ENCODE data around the gene ADCY4. TPM values are rescaled to one million over a fixed set of nuclear protein-coding genes. Genes with fewer than 3 reads are reported as not detected.

Gene ADCY4
- total and polyA plus RNA-seq, 2 of the 8 experiments (the other 6 are each of a cell fraction or from before 2014, with no cell fraction given): 0.27 to 0.35 TPM

DNA sequence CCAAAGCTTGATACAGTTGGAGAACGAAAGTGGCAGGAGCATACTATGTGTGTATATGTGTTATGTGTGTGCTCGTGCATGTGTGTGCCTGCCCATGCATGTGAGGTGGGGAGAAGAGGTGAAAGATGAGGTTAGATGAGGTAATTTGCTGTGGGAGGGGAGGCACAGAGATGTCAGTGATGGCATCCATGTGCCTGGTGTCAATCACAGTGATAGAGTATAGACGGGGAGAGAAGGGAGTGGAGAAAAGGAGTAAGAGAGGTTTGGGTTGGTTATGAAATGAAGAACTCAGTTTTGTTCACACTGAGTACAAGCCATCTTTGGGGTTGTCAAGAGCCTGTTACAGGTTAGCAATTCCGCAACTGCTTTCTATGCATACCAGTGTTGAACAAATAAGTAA is 49.3 kb upstream of the ADCY4 start (continued):
- TF ChIP-seq, protein P1, sequence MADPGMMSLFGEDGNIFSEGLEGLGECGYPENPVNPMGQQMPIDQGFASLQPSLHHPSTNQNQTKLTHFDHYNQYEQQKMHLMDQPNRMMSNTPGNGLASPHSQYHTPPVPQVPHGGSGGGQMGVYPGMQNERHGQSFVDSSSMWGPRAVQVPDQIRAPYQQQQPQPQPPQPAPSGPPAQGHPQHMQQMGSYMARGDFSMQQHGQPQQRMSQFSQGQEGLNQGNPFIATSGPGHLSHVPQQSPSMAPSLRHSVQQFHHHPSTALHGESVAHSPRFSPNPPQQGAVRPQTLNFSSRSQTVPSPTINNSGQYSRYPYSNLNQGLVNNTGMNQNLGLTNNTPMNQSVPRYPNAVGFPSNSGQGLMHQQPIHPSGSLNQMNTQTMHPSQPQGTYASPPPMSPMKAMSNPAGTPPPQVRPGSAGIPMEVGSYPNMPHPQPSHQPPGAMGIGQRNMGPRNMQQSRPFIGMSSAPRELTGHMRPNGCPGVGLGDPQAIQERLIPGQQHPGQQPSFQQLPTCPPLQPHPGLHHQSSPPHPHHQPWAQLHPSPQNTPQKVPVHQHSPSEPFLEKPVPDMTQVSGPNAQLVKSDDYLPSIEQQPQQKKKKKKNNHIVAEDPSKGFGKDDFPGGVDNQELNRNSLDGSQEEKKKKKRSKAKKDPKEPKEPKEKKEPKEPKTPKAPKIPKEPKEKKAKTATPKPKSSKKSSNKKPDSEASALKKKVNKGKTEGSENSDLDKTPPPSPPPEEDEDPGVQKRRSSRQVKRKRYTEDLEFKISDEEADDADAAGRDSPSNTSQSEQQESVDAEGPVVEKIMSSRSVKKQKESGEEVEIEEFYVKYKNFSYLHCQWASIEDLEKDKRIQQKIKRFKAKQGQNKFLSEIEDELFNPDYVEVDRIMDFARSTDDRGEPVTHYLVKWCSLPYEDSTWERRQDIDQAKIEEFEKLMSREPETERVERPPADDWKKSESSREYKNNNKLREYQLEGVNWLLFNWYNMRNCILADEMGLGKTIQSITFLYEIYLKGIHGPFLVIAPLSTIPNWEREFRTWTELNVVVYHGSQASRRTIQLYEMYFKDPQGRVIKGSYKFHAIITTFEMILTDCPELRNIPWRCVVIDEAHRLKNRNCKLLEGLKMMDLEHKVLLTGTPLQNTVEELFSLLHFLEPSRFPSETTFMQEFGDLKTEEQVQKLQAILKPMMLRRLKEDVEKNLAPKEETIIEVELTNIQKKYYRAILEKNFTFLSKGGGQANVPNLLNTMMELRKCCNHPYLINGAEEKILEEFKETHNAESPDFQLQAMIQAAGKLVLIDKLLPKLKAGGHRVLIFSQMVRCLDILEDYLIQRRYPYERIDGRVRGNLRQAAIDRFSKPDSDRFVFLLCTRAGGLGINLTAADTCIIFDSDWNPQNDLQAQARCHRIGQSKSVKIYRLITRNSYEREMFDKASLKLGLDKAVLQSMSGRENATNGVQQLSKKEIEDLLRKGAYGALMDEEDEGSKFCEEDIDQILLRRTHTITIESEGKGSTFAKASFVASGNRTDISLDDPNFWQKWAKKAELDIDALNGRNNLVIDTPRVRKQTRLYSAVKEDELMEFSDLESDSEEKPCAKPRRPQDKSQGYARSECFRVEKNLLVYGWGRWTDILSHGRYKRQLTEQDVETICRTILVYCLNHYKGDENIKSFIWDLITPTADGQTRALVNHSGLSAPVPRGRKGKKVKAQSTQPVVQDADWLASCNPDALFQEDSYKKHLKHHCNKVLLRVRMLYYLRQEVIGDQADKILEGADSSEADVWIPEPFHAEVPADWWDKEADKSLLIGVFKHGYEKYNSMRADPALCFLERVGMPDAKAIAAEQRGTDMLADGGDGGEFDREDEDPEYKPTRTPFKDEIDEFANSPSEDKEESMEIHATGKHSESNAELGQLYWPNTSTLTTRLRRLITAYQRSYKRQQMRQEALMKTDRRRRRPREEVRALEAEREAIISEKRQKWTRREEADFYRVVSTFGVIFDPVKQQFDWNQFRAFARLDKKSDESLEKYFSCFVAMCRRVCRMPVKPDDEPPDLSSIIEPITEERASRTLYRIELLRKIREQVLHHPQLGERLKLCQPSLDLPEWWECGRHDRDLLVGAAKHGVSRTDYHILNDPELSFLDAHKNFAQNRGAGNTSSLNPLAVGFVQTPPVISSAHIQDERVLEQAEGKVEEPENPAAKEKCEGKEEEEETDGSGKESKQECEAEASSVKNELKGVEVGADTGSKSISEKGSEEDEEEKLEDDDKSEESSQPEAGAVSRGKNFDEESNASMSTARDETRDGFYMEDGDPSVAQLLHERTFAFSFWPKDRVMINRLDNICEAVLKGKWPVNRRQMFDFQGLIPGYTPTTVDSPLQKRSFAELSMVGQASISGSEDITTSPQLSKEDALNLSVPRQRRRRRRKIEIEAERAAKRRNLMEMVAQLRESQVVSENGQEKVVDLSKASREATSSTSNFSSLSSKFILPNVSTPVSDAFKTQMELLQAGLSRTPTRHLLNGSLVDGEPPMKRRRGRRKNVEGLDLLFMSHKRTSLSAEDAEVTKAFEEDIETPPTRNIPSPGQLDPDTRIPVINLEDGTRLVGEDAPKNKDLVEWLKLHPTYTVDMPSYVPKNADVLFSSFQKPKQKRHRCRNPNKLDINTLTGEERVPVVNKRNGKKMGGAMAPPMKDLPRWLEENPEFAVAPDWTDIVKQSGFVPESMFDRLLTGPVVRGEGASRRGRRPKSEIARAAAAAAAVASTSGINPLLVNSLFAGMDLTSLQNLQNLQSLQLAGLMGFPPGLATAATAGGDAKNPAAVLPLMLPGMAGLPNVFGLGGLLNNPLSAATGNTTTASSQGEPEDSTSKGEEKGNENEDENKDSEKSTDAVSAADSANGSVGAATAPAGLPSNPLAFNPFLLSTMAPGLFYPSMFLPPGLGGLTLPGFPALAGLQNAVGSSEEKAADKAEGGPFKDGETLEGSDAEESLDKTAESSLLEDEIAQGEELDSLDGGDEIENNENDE (IDR thresholded peaks at IDR 0.05; ENCODE audit: insufficient replicate concordance, low read length): no peak
- no peak for TF ChIP-seq TAF1 (IDR thresholded peaks at IDR 0.05; ENCODE audit: low read depth, low read length)
- no peak for TF ChIP-seq SUZ12 (IDR thresholded peaks at IDR 0.05; ENCODE audit: low read length)
